H1 (cell line): ENCODE measurements around the gene CCR3. TPM values are rescaled to one million over a fixed set of nuclear protein-coding genes. Genes with fewer than 3 reads are reported as not detected.

Source experiments
- CTCF ChIA-PET: fragments of 300-600 bp; sonication (Branson Sonifier 250); formaldehyde crosslinking; loops from one replicate; lab custom pipeline; 2021; ENCODE audit not compliant: partially characterized antibody; lab: Charles Lee
- POLR2A ChIA-PET: fragments of 300-600 bp; sonication (Branson Sonifier 250); formaldehyde crosslinking; loops from one replicate; lab custom pipeline; 2021; ENCODE audit warnings: inconsistent platforms; ENCODE audit not compliant: partially characterized antibody; lab: Charles Lee
- DNase-seq, 2 experiments: peaks; one replicate each; pipeline versions ENCODE4 v3.0.0 to v3.0.0-alpha.2; 2010 to 2022; ENCODE audit warnings: low spot score in 2 of 2, low read depth in 1 of 2, mixed read lengths in 1 of 2
- FAIRE-seq: peaks from 2 replicates; lab custom pipeline; 2011; peaks lifted over from hg19 to GRCh38; lab: Jason Lieb, UNC
- H2AFZ ChIP-seq: 2 replicates; pipeline ENCODE4 v1.8.1; 2012; ENCODE audit warnings: low read length, inconsistent platforms
- H2AK5ac ChIP-seq: 2 replicates; pipeline ENCODE4 v1.6.1; 2013; ENCODE audit warnings: low read depth, low read length
- H2BK120ac ChIP-seq: replicated peaks from 2 replicates; pipeline ENCODE3; 2013; ENCODE audit warnings: low read depth, low read length, inconsistent platforms
- H2BK12ac ChIP-seq: 2 replicates; pipeline ENCODE4 v1.6.1; 2013; ENCODE audit warnings: low read depth, low read length
- H2BK15ac ChIP-seq: 2 replicates; pipeline ENCODE4 v1.6.1; 2013; ENCODE audit warnings: low read length
- H2BK20ac ChIP-seq: 2 replicates; pipeline ENCODE4 v1.6.1; 2013; ENCODE audit warnings: low read length
- H2BK5ac ChIP-seq: 2 replicates; pipeline ENCODE4 v1.6.1; 2013; ENCODE audit warnings: low read depth, low read length
- H3K14ac ChIP-seq: 2 replicates; pipeline ENCODE4 v1.6.1; 2013; ENCODE audit warnings: inconsistent platforms; ENCODE audit not compliant: insufficient read length
- H3K18ac ChIP-seq: 2 replicates; pipeline ENCODE4 v1.6.1; 2013; ENCODE audit warnings: low read length; ENCODE audit errors: extremely low read depth
- H3K23ac ChIP-seq: 2 replicates; pipeline ENCODE4 v1.6.1; 2013; ENCODE audit warnings: inconsistent platforms; ENCODE audit not compliant: insufficient read length
- H3K23me2 ChIP-seq: 2 replicates; pipeline ENCODE4 v1.6.1; 2013; ENCODE audit warnings: low read depth, low read length
- H3K27ac ChIP-seq: 2 replicates; pipeline ENCODE4 v1.6.1; 2011; ENCODE audit warnings: low read depth, low read length, inconsistent platforms
- H3K27me3 ChIP-seq, 4 experiments: replicated peaks in 1 of 4; 1 replicate in 1 of 4; 2 replicates in 3 of 4; pipeline versions ENCODE4 v1.6.1 to v1.8.1; 2011 to 2013; ENCODE audit warnings: low read length in 3 of 4, mild to moderate bottlenecking in 3 of 4, inconsistent platforms in 2 of 4, mixed read lengths in 2 of 4, moderate library complexity in 1 of 4; ENCODE audit not compliant: control insufficient read depth in 3 of 4, insufficient read depth in 3 of 4; ENCODE audit errors: extremely low read depth in 1 of 4
- H3K36me3 ChIP-seq, 4 experiments: 2 replicates each; pipeline versions ENCODE4 v1.6.1 to v1.8.1; 2011 to 2013; ENCODE audit warnings: mild to moderate bottlenecking in 4 of 4, low read length in 3 of 4, moderate library complexity in 2 of 4, control low read depth in 1 of 4, inconsistent platforms in 1 of 4; ENCODE audit not compliant: insufficient read depth in 4 of 4, control insufficient read depth in 2 of 4
- H3K4ac ChIP-seq: replicated peaks from 2 replicates; pipeline ENCODE3; 2013; ENCODE audit warnings: low read length, low read depth, mixed read lengths, inconsistent platforms; ENCODE audit not compliant: insufficient read length
- H3K4me1 ChIP-seq, 4 experiments: replicated peaks in 1 of 4; 1 replicate in 1 of 4; 2 replicates in 3 of 4; pipeline versions ENCODE4 v1.6.1 to v1.8.1; 2011 to 2013; ENCODE audit warnings: low read length in 3 of 4, inconsistent platforms in 2 of 4, mixed read lengths in 1 of 4; ENCODE audit not compliant: insufficient read depth in 4 of 4, control insufficient read depth in 3 of 4
- H3K4me2 ChIP-seq, 2 experiments: 2 replicates each; pipeline versions ENCODE4 v1.6.1 to v1.8.1; 2011 to 2013; ENCODE audit warnings: low read depth in 2 of 2, low read length in 2 of 2, control low read depth in 1 of 2, inconsistent platforms in 1 of 2, mild to moderate bottlenecking in 1 of 2; ENCODE audit not compliant: insufficient read depth in 1 of 2
- H3K4me3 ChIP-seq, 4 experiments: fragments of 200-600, 300-600 bp in 1 of 4; sonication (generic), shearing (Covaris generic), sonication (Bioruptor Twin) in 1 of 4; 2 replicates each; pipeline versions ENCODE4 v1.5.1 to v1.8.1; 2011 to 2016; ENCODE audit warnings: low read length in 4 of 4, low read depth in 3 of 4, control low read depth in 2 of 4, inconsistent platforms in 2 of 4, mild to moderate bottlenecking in 2 of 4, mixed read lengths in 1 of 4, moderate library complexity in 1 of 4; ENCODE audit not compliant: insufficient read depth in 2 of 4; ENCODE audit errors: extremely low read depth in 1 of 4
- H3K56ac ChIP-seq: replicated peaks from 2 replicates; pipeline ENCODE3; 2013; ENCODE audit warnings: low read depth, mild to moderate bottlenecking, mixed read lengths, low read length, inconsistent platforms; ENCODE audit not compliant: insufficient read length
- H3K79me1 ChIP-seq: 2 replicates; pipeline ENCODE4 v1.6.1; 2013; ENCODE audit warnings: low read depth, low read length, control low read depth
- H3K79me2 ChIP-seq, 2 experiments: 2 replicates each; pipeline versions ENCODE4 v1.6.1 to v1.8.1; 2012 to 2013; ENCODE audit warnings: low read length in 2 of 2, mild to moderate bottlenecking in 2 of 2, inconsistent platforms in 1 of 2; ENCODE audit not compliant: insufficient read depth in 2 of 2, control insufficient read depth in 1 of 2
- H3K9ac ChIP-seq, 4 experiments: replicated peaks in 1 of 4; 1 replicate in 1 of 4; 2 replicates in 3 of 4; pipeline versions ENCODE4 v1.6.1 to v1.8.1; 2011 to 2013; ENCODE audit warnings: low read depth in 3 of 4, low read length in 3 of 4, control low read depth in 2 of 4, mild to moderate bottlenecking in 2 of 4, moderate library complexity in 2 of 4, inconsistent platforms in 1 of 4; ENCODE audit errors: extremely low read depth in 1 of 4
- H3K9me3 ChIP-seq, 2 experiments: 2 replicates each; pipeline versions ENCODE4 v1.6.1 to v1.8.1; 2012 to 2013; ENCODE audit warnings: mild to moderate bottlenecking in 2 of 2, moderate library complexity in 2 of 2, control low read depth in 1 of 2, inconsistent platforms in 1 of 2, low read depth in 1 of 2, low read length in 1 of 2, mixed read lengths in 1 of 2; ENCODE audit not compliant: insufficient read depth in 2 of 2
- H4K20me1 ChIP-seq, 2 experiments: replicated peaks in 1 of 2; 2 replicates each; pipeline versions ENCODE3 to v1.8.1; 2011 to 2013; ENCODE audit warnings: inconsistent platforms in 2 of 2, low read length in 2 of 2, mild to moderate bottlenecking in 1 of 2; ENCODE audit not compliant: insufficient read depth in 2 of 2, control insufficient read depth in 1 of 2
- H4K5ac ChIP-seq: 2 replicates; pipeline ENCODE4 v1.6.1; 2013; ENCODE audit warnings: low read length, low read depth, mixed read lengths, inconsistent platforms; ENCODE audit not compliant: insufficient read length
- H4K8ac ChIP-seq: 2 replicates; pipeline ENCODE4 v1.8.0; 2013; ENCODE audit warnings: mild to moderate bottlenecking, moderate library complexity, low read length, inconsistent platforms; ENCODE audit not compliant: insufficient read depth; ENCODE audit errors: extremely low read depth
- H4K91ac ChIP-seq: replicated peaks from 2 replicates; pipeline ENCODE3; 2013; ENCODE audit warnings: low read length, mixed read lengths, inconsistent platforms; ENCODE audit not compliant: insufficient read length
- FOSL1 ChIP-seq: IDR thresholded peaks from 2 replicates; pipeline ENCODE4 v1.6.1; 2011; ENCODE audit warnings: mild to moderate bottlenecking, low read depth, low read length, moderate library complexity; ENCODE audit not compliant: insufficient read depth
- JUND ChIP-seq: IDR thresholded peaks from 2 replicates; pipeline ENCODE4 v1.6.1; 2011; ENCODE audit warnings: mild to moderate bottlenecking, improper control_type of control experiment, low read length
- RAD21 ChIP-seq, 2 experiments: IDR thresholded peaks in 1 of 2; conservative IDR thresholded peaks in 1 of 2; 2 replicates each; pipeline ENCODE4 v1.6.1; 2011; ENCODE audit warnings: low read depth in 2 of 2, low read length in 2 of 2, improper control_type of control experiment in 1 of 2, inconsistent platforms in 1 of 2, mild to moderate bottlenecking in 1 of 2, moderate library complexity in 1 of 2
- SIRT6 ChIP-seq: IDR thresholded peaks from one replicate; pipeline ENCODE4 v1.7.1; 2012; ENCODE audit warnings: low read length, inconsistent platforms
- SP1 ChIP-seq: IDR thresholded peaks from 2 replicates; pipeline ENCODE4 v1.6.1; 2011; ENCODE audit warnings: low read depth, low read length
- SRF ChIP-seq: IDR thresholded peaks from 2 replicates; pipeline ENCODE4 v1.6.1; 2011; ENCODE audit warnings: mild to moderate bottlenecking, low read depth, low read length, moderate library complexity
- TCF12 ChIP-seq: IDR thresholded peaks from 2 replicates; pipeline ENCODE4 v1.6.1; 2011; ENCODE audit warnings: low read depth, mild to moderate bottlenecking, low read length
- USF2 ChIP-seq: IDR thresholded peaks from 2 replicates; pipeline ENCODE4 v1.6.1; 2011; ENCODE audit warnings: low read length, improper control_type of control experiment
- WGBS, 2 experiments: shearing (Covaris generic) in 1 of 2; methylation state at CpG; one replicate each; pipeline versions ENCODE4 v1.1.6 to v1.1.7; 2013 to 2015; ENCODE audit warnings: low lambda C conversion rate in 2 of 2, mixed read lengths in 2 of 2, inconsistent platforms in 1 of 2, low coverage in 1 of 2, missing lambda C conversion rate in 1 of 2; ENCODE audit not compliant: insufficient replicate concordance in 2 of 2, insufficient coverage in 1 of 2, insufficient read length in 1 of 2; ENCODE audit errors: extremely low coverage in 1 of 2, missing lambda C conversion rate in 1 of 2; 5-methylcytosine and 5-hydroxymethylcytosine counted together
- polyA plus RNA-seq, 7 experiments: library from polyadenylated mRNA; depleted of rRNA in 3 of 7; stranded (reverse) in 5 of 7; unstranded in 2 of 7; fragments of >200 nt in 5 of 7; fragments of 200-250 nt in 2 of 7; gene quantifications; 1 replicate in 5 of 7; 2 replicates in 1 of 7; 4 replicates in 1 of 7; pipeline versions ENCODE4 v1.2.1 to v1.2.3, GENCODE V29; 2011 to 2013; ENCODE audit warnings: missing spikeins in 2 of 7, mixed read lengths in 2 of 7
- total RNA-seq: library from RNA; stranded (reverse); fragmentation: NEBNext Ultra II Directional; extraction: Animal tissue kit (Norgen Biotek cat#: 25700); gene quantifications from 2 replicates; pipeline ENCODE4 v1.2.1, GENCODE V29; 2021

CCR3 gene
- total and polyA plus RNA-seq, 2 of the 8 experiments (the other 6 are each of a cell fraction or from before 2014, with no cell fraction given) = not detected

- no peak overlapping the region for H3K4me2 ChIP-seq
- H3K27ac ChIP-seq = no peak overlapping the region
- POLR2A ChIA-PET = no interaction called here
- TF ChIP-seq RAD21 (IDR thresholded peaks at IDR 0.05 in 1 of 2, conservative IDR thresholded peaks at IDR 0.05 in 1 of 2; ENCODE audit: low read depth in 2 of 2, low read length in 2 of 2) = no peak
- no peak for TF ChIP-seq TCF12
- no peak for TF ChIP-seq SRF
- no peak for TF ChIP-seq SIRT6
- TF ChIP-seq USF2 = no peak
- TF ChIP-seq SP1 = no peak
- TF ChIP-seq JUND = no peak
- no peak for TF ChIP-seq FOSL1
These were observed 20.3 kb upstream of the CCR3 start for GRCh38 chr3:46221938-46222337.

More at GRCh38 chr3:46221938-46222337, 20.3 kb upstream of the CCR3 start:
- no peak overlapping the region for H3K23ac ChIP-seq
- no peak overlapping the region for H2BK12ac ChIP-seq
- H2BK5ac ChIP-seq = no peak overlapping the region
- no peak overlapping the region for H4K91ac ChIP-seq
- H3K56ac ChIP-seq = no peak overlapping the region
- H3K14ac ChIP-seq = no peak overlapping the region
- DNase-seq = no peak
- no peaks in the 10 kb centered on the region for H4K20me1 ChIP-seq
- WGBS, 2 experiments = 91% methylated on average over 1 of the region's 1 CpG; no CpG with 5 or more reads in 1 of the 2 experiments
- H2BK20ac ChIP-seq = no peak overlapping the region
- no peak overlapping the region for H2BK120ac ChIP-seq
- H3K4ac ChIP-seq = no peak overlapping the region
- no peaks in the 10 kb centered on the region for H3K23me2 ChIP-seq
- no peak overlapping the region for H3K4me3 ChIP-seq
- H3K9me3 ChIP-seq = no peaks in the 10 kb centered on the region; a peak in 1 of 4 replicates
- no peak overlapping the region for H2AFZ ChIP-seq
- H3K79me1 ChIP-seq = no peaks in the 10 kb centered on the region
- no peak for FAIRE-seq
- H3K36me3 ChIP-seq = no peaks in the 10 kb centered on the region
- CTCF ChIA-PET = interaction anchor here (0.9 to 1.3 kb wide), 8 partner anchors 13 to 146 kb away, joined by 3 to 4 read pairs (median 3); partner anchors contain the start of gene CCR1
- no peaks in the 10 kb centered on the region for H3K79me2 ChIP-seq
- no peak overlapping the region for H4K5ac ChIP-seq
- H2BK15ac ChIP-seq = no peak overlapping the region
- no peak overlapping the region for H2AK5ac ChIP-seq
- H3K9ac ChIP-seq = no peak overlapping the region
- no peaks in the 10 kb centered on the region for H3K27me3 ChIP-seq
- no peak overlapping the region for H3K18ac ChIP-seq
- no peak overlapping the region for H4K8ac ChIP-seq
- H3K4me1 ChIP-seq = no peaks in the 10 kb centered on the region
